ENCODE data around the gene CDH26.

- TF ChIP-seq GATA1 (IDR thresholded peaks at IDR 0.05; ENCODE audit: low read depth, low read length): no peak
- TF ChIP-seq POLR2A (IDR thresholded peaks at IDR 0.05; ENCODE audit: low read length): no peak
Observed at GRCh38 chr20:60008130-60008808, 50.0 kb downstream of the CDH26 start.

All from erythroblast (primary cell).